Dedifferentiated amniotic fluid mesenchymal stem cell (primary cell): ENCODE measurements around the gene ULK4.

Experiments used
- DNase-seq: peaks from one replicate; pipeline ENCODE4 v3.0.0-alpha.2; 2016; ENCODE audit errors: extremely low spot score

Gene ULK4

GRCh38 chr3:41265823-41266273 is 696.1 kb downstream of the ULK4 start:
- DNase-seq = no peak

DNA sequence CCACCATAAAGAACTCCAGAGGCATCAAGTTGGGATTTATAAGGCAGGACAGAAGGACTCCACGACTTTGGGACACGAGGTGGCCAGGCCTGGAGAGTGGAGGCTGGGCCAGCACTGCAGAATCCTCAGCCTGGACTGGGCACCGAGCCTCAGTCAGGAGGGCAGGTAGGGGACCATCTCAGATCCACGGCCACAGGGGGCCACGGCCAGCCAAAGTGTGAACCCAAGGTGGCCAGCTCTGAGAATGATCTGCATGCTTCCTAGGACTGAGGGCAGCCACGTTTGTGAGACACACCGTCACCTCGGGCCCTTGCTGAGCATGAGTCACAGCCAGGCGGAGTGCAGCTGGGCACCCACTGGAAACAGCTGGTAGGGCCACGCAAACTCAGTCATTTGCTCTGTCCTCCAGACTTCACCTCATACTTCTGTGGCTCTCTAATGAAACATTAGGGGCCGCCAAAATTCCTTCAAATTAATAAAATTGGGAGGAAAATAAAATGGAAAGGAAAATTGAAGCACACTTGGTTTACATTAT is 696.8 kb downstream of the ULK4 start:
- no peak for DNase-seq

GRCh38 chr3:41260063-41260450 is 701.8 kb downstream of the ULK4 start:
- no peak for DNase-seq

- DNase-seq = peak; percentile 44
Observed at GRCh38 chr3:41259449-41260062, 702.3 kb downstream of the ULK4 start.

DNA sequence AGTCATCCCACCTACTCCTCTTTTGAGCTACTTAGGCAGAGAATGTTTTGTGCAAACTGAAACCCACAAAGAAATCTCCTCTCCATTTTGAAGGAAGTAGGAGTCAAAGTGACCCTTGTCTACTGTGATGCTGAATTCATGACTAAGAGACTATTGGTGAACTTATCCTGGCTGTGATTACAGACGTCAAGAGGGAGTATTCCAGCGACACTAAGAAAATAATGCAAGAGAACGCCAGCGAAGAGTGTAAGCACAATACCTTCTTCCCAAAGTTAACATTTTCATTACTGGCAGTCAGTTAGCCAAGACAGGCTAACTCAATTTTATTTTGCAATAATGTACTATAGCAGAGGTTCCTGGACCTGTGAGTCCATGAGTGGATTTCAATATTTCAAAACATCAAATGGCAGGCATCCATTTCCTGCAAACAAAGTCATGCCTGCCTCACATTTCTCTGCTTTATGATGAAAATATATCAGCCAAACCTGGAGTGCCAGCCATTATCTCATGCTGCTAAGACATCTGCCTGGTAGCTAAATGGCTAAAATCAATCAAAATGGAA is 703.6 kb downstream of the ULK4 start:
- no peak for DNase-seq

- no peak for DNase-seq
Observed at GRCh38 chr3:41251593-41251992, 710.3 kb downstream of the ULK4 start.

GRCh38 chr3:41250825-41251224 is 711.1 kb downstream of the ULK4 start:
- DNase-seq = no peak

- no peak for DNase-seq
Observed at GRCh38 chr3:41249318-41249717, 712.6 kb downstream of the ULK4 start.

- DNase-seq = no peak
Observed at GRCh38 chr3:41248525-41248924, 713.4 kb downstream of the ULK4 start.

DNA sequence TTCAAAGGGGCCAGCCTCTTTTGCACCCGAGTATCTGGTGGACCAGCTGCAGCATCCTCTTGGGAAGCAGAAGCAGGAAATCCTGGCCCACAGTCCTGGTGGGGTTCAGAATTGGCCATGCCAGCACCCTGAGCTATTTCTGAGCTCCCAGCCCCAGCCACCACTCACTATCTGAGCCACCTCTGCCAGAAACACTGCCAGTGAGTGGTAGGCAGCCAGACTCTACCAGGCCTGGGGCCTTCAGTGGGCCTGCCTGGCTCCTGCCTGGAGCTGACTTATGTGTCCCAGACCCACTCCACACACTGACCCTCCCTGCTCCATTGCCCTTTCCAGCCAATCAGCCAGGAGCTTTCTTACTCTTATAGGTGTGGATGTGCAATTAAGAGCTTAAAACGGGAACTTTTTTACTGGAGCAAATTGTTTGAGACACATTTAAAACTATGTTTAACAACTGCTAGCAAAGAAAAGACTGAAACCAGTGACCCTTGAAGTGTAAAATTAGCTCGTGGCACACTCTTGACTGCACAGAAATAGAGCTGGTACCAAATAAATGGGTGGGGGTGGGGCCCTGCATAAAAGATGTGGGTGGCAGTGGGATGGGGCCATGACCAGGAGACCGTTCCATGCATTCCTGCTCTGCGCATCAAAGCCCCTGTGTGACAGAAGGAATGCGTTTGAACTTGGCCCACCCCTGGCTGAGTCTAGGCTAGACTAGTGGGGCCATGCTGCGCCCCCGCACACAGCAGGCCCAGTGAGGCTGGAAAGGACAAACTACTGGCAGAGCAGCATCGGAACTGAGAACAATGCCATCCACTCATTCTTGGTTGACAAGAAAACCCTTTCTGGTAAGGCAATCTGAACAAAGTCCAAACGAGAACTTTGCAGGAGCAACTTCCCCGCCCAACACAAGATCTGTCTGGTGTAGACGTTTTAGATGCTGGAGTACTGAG is 714.6 kb downstream of the ULK4 start:
- DNase-seq = no peak

GRCh38 chr3:41244620-41245336 is 717.1 kb downstream of the ULK4 start:
- DNase-seq = no peak

DNA sequence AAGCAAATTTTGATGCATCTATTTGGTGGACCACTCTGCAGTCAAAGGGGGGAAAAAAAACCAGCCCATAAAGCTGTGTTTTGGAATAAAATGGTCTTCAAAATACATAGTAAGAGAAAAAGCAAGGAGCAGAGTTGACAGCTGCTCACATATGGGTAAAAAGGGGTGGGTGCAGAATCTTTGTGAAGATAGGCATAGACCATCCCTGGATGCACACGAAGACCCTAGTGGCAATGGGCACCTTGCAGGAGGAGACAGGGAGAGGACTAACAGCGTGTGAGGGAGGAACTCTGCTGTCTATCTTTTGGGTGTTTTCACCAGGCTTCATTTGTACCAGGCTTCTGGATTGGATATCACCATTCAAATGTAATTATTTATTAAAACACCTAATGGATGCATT is 718.7 kb downstream of the ULK4 start:
- DNase-seq = no peak

- DNase-seq = no peak
Observed at GRCh38 chr3:41241800-41242571, 719.9 kb downstream of the ULK4 start.

GRCh38 chr3:41241161-41241560 is 720.7 kb downstream of the ULK4 start:
- no peak for DNase-seq

- DNase-seq = no peak
Observed at GRCh38 chr3:41239587-41239986, 722.3 kb downstream of the ULK4 start.

- no peak for DNase-seq
Observed at GRCh38 chr3:41237907-41238306, 724.0 kb downstream of the ULK4 start.

GRCh38 chr3:41236228-41236627 is 725.7 kb downstream of the ULK4 start:
- no peak for DNase-seq

DNA sequence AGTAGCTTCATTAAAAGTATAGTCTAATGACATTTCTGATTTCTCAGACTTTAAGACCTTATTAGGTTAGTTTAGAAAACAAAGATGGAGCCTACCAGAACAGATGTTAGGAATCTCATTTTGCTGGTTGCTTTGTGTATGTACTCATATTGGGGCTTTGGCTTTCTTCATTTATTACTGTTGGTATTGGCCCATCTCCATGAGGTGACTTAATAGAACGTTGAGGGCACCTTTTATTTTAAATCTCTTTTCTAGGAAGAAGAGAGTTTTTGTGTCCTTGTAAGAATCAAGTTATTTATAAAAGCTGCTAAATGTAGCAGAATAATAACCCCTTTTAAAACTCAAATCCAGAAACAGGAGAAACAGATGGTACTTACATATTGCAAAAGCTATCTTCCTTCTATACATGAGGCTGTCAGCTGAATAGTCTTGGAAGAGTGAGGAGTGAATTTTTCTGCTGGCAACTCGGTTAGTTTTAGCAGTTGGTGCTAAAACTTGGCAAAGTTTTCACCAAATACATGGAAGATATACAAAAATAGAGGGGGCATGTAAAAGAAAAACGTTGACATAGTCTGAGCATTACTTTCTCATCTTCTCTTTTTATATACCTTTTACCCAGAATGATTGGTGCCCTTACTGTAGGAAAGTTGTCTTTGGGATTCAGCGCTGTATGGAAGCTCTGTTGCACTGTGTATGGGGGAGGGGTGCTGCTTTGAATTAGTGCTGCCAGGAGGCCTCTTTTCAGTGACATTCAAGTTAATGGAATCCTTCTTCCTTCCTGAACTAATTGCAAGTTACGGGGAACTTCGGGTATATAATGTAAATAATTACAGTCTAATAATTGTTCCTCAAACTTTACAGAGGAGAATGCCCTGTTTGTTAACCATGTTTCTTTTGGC is 726.8 kb downstream of the ULK4 start:
- DNase-seq = no peak

- peak; percentile 70 for DNase-seq
Observed at GRCh38 chr3:41224120-41224806, 737.6 kb downstream of the ULK4 start.
